Measurements from ENCODE around the gene PCGF3. TPM values are rescaled to one million over a fixed set of nuclear protein-coding genes. Genes with fewer than 3 reads are reported as not detected.
A peak's percentile ranks its signal among the peaks of the same experiment; 100 is the strongest.

The PCGF3 gene
- total RNA-seq, 1 experiment from 2014 or later, result 18.7 TPM

DNA sequence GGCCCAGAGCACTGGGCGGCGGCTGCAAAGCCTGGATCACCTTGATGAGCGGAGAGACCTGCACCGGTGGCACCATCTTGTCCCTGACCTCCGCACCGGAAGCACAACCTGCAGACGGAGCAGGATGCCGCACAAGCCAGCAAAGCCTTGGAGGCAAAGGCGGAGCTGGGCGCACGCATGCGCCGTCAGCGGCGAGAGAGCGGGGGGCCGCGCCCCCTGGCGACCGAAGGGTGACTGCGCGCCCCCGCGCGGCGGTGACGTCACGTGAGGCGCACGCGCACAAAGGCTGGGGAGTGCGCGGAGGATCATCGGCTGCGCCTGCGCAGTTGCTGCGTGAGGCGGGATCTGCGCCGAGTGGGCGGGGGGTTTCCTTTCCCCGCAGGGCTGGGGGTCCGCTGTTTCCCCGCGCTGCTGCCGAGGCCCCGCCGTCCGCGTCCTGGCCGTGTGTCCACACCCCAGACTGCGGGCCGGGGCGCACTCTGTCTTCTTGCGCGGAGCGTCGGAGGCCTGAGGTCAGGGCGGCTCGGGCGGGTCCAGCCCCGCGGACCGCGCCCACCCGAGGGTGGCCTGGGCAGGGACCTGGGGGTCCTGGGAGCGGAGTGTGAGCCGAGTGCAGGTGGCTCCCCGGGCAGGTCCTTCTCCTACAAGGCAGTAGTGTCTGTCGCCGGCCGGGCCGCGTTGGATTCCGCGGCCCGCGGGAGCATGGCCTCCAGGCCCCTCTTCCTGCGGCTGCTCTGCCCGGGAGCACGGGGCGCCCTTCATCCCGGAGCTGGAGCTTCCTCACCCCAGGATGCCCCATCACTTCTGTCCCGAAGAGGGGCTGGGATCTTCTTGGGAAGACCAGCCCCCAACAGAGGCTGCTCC is 31.2 kb upstream of the PCGF3 start, which contains the start of the genes ATP5ME and MYL5:
Gene ATP5ME (minus strand): TSS at position 105 of the 864 bp plus-strand sequence. CDS start 29 bp downstream, at position 76.
Gene MYL5 (plus strand): TSS at position 371 of the 864 bp plus-strand sequence. CDS start 3,485 bp downstream, outside the sequence.
- Histone ChIP-seq H3K4me2 (ENCODE audit: low read depth, low read length, poor library complexity, severe bottlenecking) (peak within 1 kb of the TSS; percentile 98), H4K20me1 (ENCODE audit: insufficient read depth, low read depth, low read length) (peaks cover 11% of the 10 kb centered on the region; the same call in 1 of the 2 replicates), H3K9me3 (ENCODE audit: low read length) (no peaks in the 10 kb centered on the region), H3K36me3 (ENCODE audit: insufficient read depth, low read length) (peaks cover 19% of the 10 kb centered on the region), H3K27ac (ENCODE audit: low read length) (peak within 1 kb of the TSS; percentile 97), H3K79me2 (ENCODE audit: low read length) (peaks cover 25% of the 10 kb centered on the region), H3K9ac (ENCODE audit: low read length) (peak within 1 kb of the TSS; percentile 97), H3K9me2 (replicated peaks; ENCODE audit: insufficient read depth, low read length) (no peaks in the 10 kb centered on the region), H3K27me3 (ENCODE audit: low read length) (no peaks in the 10 kb centered on the region), H2AFZ (ENCODE audit: low read length) (peak within 1 kb of the TSS; percentile 46; the same call in 1 of the 2 replicates), H3K4me1 (ENCODE audit: low read length) (peaks cover 49% of the 10 kb centered on the region), H3K4me3 (ENCODE audit: low read length) (peak within 1 kb of the TSS; percentile 96)
- DNase-seq, result peak; percentile 98

DNA sequence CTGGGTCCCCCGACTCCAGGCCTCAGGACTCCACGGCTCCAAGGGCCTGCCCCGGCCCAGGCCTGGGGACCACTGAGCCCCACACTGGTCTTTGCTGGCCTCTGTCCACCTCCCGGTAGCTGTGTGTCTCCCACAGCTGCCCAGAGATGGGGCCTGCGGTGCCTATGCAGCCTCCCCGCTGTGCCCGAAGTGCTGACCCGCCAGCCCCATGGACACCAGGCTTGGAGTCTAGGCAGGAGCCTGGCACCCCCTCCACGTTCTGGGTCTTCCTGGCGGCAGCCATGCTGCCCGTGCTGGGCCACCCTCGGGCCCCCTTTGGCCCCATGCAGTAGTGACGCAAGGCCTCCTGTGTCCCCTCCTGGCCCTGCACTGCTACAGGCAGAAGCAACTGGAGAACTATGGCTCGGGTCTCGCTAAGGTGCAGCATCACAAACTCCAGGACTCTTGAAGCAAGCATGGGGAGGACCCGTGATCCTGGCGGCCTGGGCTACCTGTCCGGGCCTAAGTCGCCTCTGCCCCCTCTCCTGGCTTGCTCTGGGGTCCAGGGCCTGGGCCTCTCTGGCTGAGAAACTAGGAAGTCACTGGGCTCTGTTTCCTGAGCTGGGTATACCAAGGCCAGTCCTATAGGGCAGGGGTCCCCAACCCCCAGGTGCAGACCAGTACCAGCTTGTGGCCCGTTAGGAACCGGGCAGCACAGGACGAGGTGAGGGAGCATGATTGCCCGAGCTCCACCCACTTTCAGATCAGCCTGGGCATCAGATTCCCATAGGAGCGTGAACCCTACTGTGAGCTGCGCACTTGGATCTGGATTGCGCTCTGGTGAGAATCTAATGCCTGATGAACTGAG is 30.4 kb upstream of the PCGF3 start:
- Histone ChIP-seq H3K9ac (ENCODE audit: low read length) (peak overlapping the region; percentile 97), H3K27me3 (ENCODE audit: low read length) (no peaks in the 10 kb centered on the region), H3K79me2 (ENCODE audit: low read length) (peaks cover 25% of the 10 kb centered on the region), H3K4me2 (ENCODE audit: low read depth, low read length, poor library complexity, severe bottlenecking) (peak overlapping the region; percentile 98), H2AFZ (ENCODE audit: low read length) (no peak overlapping the region), H3K4me1 (ENCODE audit: low read length) (peaks cover 49% of the 10 kb centered on the region), H3K9me3 (ENCODE audit: low read length) (no peaks in the 10 kb centered on the region), H3K27ac (ENCODE audit: low read length) (peak overlapping the region; percentile 97), H3K9me2 (replicated peaks; ENCODE audit: insufficient read depth, low read length) (no peaks in the 10 kb centered on the region), H4K20me1 (ENCODE audit: insufficient read depth, low read depth, low read length) (peaks cover 11% of the 10 kb centered on the region; the same call in 1 of the 2 replicates), H3K36me3 (ENCODE audit: insufficient read depth, low read length) (peaks cover 19% of the 10 kb centered on the region), H3K4me3 (ENCODE audit: low read length) (peak overlapping the region; percentile 96)
- DNase-seq, result peak; percentile 65

- H3K4me1 ChIP-seq (ENCODE audit: low read length), result peaks cover 53% of the 10 kb centered on the region
- peak overlapping the region; percentile 97 for H3K27ac ChIP-seq (ENCODE audit: low read length)
- H2AFZ ChIP-seq (ENCODE audit: low read length), result no peak overlapping the region
- H3K9me2 ChIP-seq (replicated peaks; ENCODE audit: insufficient read depth, low read length), result no peaks in the 10 kb centered on the region
- H3K27me3 ChIP-seq (ENCODE audit: low read length), result no peaks in the 10 kb centered on the region
- H3K4me3 ChIP-seq (ENCODE audit: low read length), result peak overlapping the region; percentile 96; the same call in 1 of the 2 replicates
- peak overlapping the region; percentile 98 for H3K4me2 ChIP-seq (ENCODE audit: low read depth, low read length, poor library complexity, severe bottlenecking)
- H3K79me2 ChIP-seq (ENCODE audit: low read length), result peaks cover 25% of the 10 kb centered on the region
- H3K36me3 ChIP-seq (ENCODE audit: insufficient read depth, low read length), result peaks cover 19% of the 10 kb centered on the region
- peak overlapping the region; percentile 97 for H3K9ac ChIP-seq (ENCODE audit: low read length)
- no peaks in the 10 kb centered on the region for H3K9me3 ChIP-seq (ENCODE audit: low read length)
- peaks cover 11% of the 10 kb centered on the region; the same call in 1 of the 2 replicates for H4K20me1 ChIP-seq (ENCODE audit: insufficient read depth, low read depth, low read length)
- DNase-seq, result peak; percentile 73
Measured at GRCh38 chr4:675980-676870, 29.4 kb upstream of the PCGF3 start.

DNA sequence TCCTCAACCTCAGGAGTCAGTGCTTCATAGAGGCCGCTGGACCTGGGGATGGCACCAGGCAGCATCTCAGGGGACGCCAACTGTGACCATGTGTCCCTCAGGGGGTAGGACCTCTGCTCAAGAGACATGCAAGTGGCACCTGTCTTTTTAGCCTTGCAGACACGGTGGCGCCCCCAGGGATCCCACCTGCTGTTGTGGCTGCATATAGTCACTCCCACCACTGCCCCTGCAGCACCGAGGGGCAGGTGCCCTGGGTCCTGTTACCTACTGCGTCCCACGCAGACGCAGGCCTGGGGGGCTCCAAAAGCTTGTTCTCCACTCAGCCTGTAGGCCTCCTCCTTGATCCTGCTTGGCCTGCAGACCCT is 28.8 kb upstream of the PCGF3 start:
- Histone ChIP-seq H3K9me2 (replicated peaks; ENCODE audit: insufficient read depth, low read length) (no peaks in the 10 kb centered on the region), H4K20me1 (ENCODE audit: insufficient read depth, low read depth, low read length) (peaks cover 11% of the 10 kb centered on the region; the same call in 1 of the 2 replicates), H3K36me3 (ENCODE audit: insufficient read depth, low read length) (peaks cover 15% of the 10 kb centered on the region), H3K9me3 (ENCODE audit: low read length) (no peaks in the 10 kb centered on the region), H3K27me3 (ENCODE audit: low read length) (no peaks in the 10 kb centered on the region), H2AFZ (ENCODE audit: low read length) (no peak overlapping the region), H3K4me3 (ENCODE audit: low read length) (peak overlapping the region; percentile 96; the same call in 1 of the 2 replicates), H3K9ac (ENCODE audit: low read length) (peak overlapping the region; percentile 97), H3K79me2 (ENCODE audit: low read length) (peaks cover 25% of the 10 kb centered on the region), H3K4me2 (ENCODE audit: low read depth, low read length, poor library complexity, severe bottlenecking) (peak overlapping the region; percentile 98), H3K4me1 (ENCODE audit: low read length) (peaks cover 53% of the 10 kb centered on the region), H3K27ac (ENCODE audit: low read length) (peak overlapping the region; percentile 97)
- peak; percentile 74 for DNase-seq

DNA sequence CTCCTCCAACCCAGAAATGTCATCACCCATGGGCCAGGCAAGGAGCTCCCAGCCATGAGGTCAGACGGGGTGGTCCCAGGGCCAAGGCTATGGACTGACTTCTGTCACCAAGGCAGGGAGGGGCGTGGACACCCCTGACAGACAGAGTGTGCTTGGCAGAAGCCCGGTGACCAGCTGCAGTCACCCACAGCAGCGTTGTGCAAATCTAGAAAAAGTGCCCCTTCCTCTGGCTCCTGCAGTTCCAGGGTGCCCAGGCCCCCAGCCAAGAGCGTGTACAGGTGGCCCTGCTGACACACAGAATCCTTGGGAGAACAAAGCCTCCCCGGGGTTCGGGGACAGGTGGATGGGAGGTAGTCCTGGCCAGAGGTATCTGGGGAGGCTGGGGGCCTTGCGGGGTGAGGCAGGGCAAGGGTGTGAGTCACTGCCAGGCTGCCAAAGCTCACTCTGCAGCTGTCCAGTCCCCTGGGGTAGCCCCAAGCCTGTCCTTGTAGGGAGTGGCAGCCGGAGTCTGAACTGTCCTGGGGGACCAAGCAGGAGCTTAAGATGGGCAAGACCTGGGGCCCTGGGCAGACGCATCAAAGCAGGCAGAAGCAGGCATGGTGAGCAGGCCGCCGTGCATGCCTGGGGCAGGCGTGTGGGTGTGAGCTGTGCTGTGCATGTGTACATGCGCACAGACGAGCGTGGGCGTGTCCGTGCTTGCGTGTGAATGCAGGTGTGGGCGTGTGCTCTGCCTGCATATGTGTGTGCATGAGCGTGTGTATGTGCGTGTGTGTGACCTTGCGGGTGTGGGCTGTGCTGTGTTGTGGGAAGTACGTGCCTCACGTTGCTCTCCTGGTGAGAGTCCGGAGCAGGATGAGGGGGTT is 28.0 kb upstream of the PCGF3 start:
- peak; percentile 91 for DNase-seq
- no peak overlapping the region for H2AFZ ChIP-seq (ENCODE audit: low read length)
- H4K20me1 ChIP-seq (ENCODE audit: insufficient read depth, low read depth, low read length), result peaks cover 11% of the 10 kb centered on the region; the same call in 1 of the 2 replicates
- H3K4me1 ChIP-seq (ENCODE audit: low read length), result peaks cover 52% of the 10 kb centered on the region
- peak overlapping the region; percentile 97 for H3K27ac ChIP-seq (ENCODE audit: low read length)
- peak overlapping the region; percentile 10; the same call in 1 of the 2 replicates for H3K4me3 ChIP-seq (ENCODE audit: low read length)
- H3K27me3 ChIP-seq (ENCODE audit: low read length), result no peaks in the 10 kb centered on the region
- peak overlapping the region; percentile 98 for H3K4me2 ChIP-seq (ENCODE audit: low read depth, low read length, poor library complexity, severe bottlenecking)
- H3K36me3 ChIP-seq (ENCODE audit: insufficient read depth, low read length), result peaks cover 7% of the 10 kb centered on the region
- peaks cover 24% of the 10 kb centered on the region for H3K79me2 ChIP-seq (ENCODE audit: low read length)
- no peaks in the 10 kb centered on the region for H3K9me3 ChIP-seq (ENCODE audit: low read length)
- peak overlapping the region; percentile 55 for H3K9ac ChIP-seq (ENCODE audit: low read length)
- no peaks in the 10 kb centered on the region for H3K9me2 ChIP-seq (replicated peaks; ENCODE audit: insufficient read depth, low read length)

GRCh38 chr4:678331-679103 is 27.1 kb upstream of the PCGF3 start:
- DNase-seq, result no peak
- Histone ChIP-seq H3K9ac (ENCODE audit: low read length) (peak overlapping the region; percentile 55), H3K4me3 (ENCODE audit: low read length) (no peak overlapping the region; the same call in 1 of the 2 replicates), H3K9me2 (replicated peaks; ENCODE audit: insufficient read depth, low read length) (no peaks in the 10 kb centered on the region), H4K20me1 (ENCODE audit: insufficient read depth, low read depth, low read length) (peaks cover 7% of the 10 kb centered on the region; the same call in 1 of the 2 replicates), H2AFZ (ENCODE audit: low read length) (no peak overlapping the region), H3K4me1 (ENCODE audit: low read length) (peaks cover 44% of the 10 kb centered on the region), H3K9me3 (ENCODE audit: low read length) (no peaks in the 10 kb centered on the region), H3K27ac (ENCODE audit: low read length) (peak overlapping the region; percentile 97), H3K27me3 (ENCODE audit: low read length) (no peaks in the 10 kb centered on the region), H3K4me2 (ENCODE audit: low read depth, low read length, poor library complexity, severe bottlenecking) (peak overlapping the region; percentile 98), H3K36me3 (ENCODE audit: insufficient read depth, low read length) (peaks cover under 1% of the 10 kb centered on the region), H3K79me2 (ENCODE audit: low read length) (peaks cover 15% of the 10 kb centered on the region)

All from Karpas-422 (cell line).